SK-N-MC (cell line): ENCODE data around the gene METTL14.

Experiments
- EZH2 ChIP-seq: fragments of 200-600 bp; sonication (generic); IDR thresholded peaks from one replicate; pipeline ENCODE4 v1.6.1; 2017; ENCODE audit warnings: antibody characterized with exemption
- FOXP2 ChIP-seq: optimal IDR thresholded peaks from 2 replicates; pipeline ENCODE3; 2011; ENCODE audit warnings: mild to moderate bottlenecking, moderate library complexity; ENCODE audit not compliant: insufficient read depth; ENCODE audit errors: extremely low read length, control extremely low read depth
- POLR2AphosphoS5 ChIP-seq: IDR thresholded peaks from 2 replicates; pipeline ENCODE4 v1.6.1; 2012; ENCODE audit warnings: mild to moderate bottlenecking, low read depth, low read length, borderline replicate concordance

DNA sequence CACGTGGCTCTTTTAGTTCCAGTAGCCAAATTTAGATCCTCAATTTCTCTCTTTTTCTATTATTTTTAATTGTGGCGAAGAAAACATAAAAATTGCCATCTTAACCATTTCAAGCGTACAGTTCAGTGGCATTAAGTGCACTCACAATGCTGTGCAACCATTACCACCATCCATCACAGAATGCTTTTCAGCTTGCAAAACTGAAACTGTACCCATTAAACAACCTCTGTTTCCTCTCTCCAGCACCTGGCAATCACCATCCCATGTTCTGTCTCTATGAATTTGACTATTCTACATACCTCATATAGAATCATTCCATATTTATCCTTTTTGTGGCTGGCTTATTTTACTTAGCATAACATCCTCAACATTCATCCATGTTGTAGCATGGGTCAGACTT, 74.9 kb downstream of the METTL14 start:
- no peak for TF ChIP-seq POLR2AphosphoS5
- no peak for TF ChIP-seq EZH2
- no peak for TF ChIP-seq FOXP2
